ENCODE measurements around the gene PDE9A. TPM values are rescaled to one million over a fixed set of nuclear protein-coding genes. Genes with fewer than 3 reads are reported as not detected.

Gene PDE9A
- total and polyA plus RNA-seq, 2 of the 4 experiments (the other 2 are of a cell fraction) = 0.89 to 0.90 TPM

GRCh38 chr21:42806509-42807140, 153.2 kb downstream of the PDE9A start:
- H4K5ac ChIP-seq (ENCODE audit: low read depth, low read length) = no peak overlapping the region
- H2AFZ ChIP-seq (replicated peaks; ENCODE audit: low read length, poor library complexity) = no peak overlapping the region
- peaks cover 30% of the 10 kb centered on the region for H3K27me3 ChIP-seq (ENCODE audit: control insufficient read depth, insufficient read depth, low read length)
- no peaks in the 10 kb centered on the region for H4K20me1 ChIP-seq (ENCODE audit: insufficient read depth, low read length)
- H3K18ac ChIP-seq (ENCODE audit: low read depth, low read length) = no peak overlapping the region
- no peak overlapping the region for H2BK20ac ChIP-seq (ENCODE audit: low read depth, low read length)
- no peaks in the 10 kb centered on the region for H3K79me1 ChIP-seq (ENCODE audit: low read depth in 1 of 2, low read length in 2 of 2)
- TF ChIP-seq SMC3 (IDR thresholded peaks at IDR 0.05; ENCODE audit: low read depth, low read length) = no peak
- no peak for TF ChIP-seq MAZ (IDR thresholded peaks at IDR 0.05; ENCODE audit: borderline replicate concordance, low read depth, low read length)
- TF ChIP-seq RFX5 (IDR thresholded peaks at IDR 0.05; ENCODE audit: low read depth, low read length) = no peak
- no peak for TF ChIP-seq CTCF (conservative IDR thresholded peaks at IDR 0.05; ENCODE audit: low read depth, low read length)
- no peak for TF ChIP-seq MXI1 (IDR thresholded peaks at IDR 0.05; ENCODE audit: borderline replicate concordance, low read depth, low read length)
- TF ChIP-seq CHD1 (IDR thresholded peaks at IDR 0.05; ENCODE audit: low read depth, low read length) = no peak
- TF ChIP-seq POLR2A (IDR thresholded peaks at IDR 0.05; ENCODE audit: low read depth, low read length) = no peak
- TF ChIP-seq ELK1 (IDR thresholded peaks at IDR 0.05; ENCODE audit: borderline replicate concordance, low read depth, low read length) = no peak
- TF ChIP-seq FOS (IDR thresholded peaks at IDR 0.05; ENCODE audit: low read depth, low read length) = no peak
- no peak for TF ChIP-seq CEBPB (IDR thresholded peaks at IDR 0.05; ENCODE audit: low read depth, low read length)
- TF ChIP-seq RCOR1 (IDR thresholded peaks at IDR 0.05; ENCODE audit: insufficient replicate concordance, low read length) = no peak
- TF ChIP-seq MAFK (IDR thresholded peaks at IDR 0.05; ENCODE audit: low read depth, low read length) = no peak
- TF ChIP-seq USF2 (IDR thresholded peaks at IDR 0.05; ENCODE audit: low read depth, low read length) = no peak
- TF ChIP-seq RAD21 (IDR thresholded peaks at IDR 0.05; ENCODE audit: low read length) = no peak
- no peak for TF ChIP-seq BHLHE40 (IDR thresholded peaks at IDR 0.05; ENCODE audit: low read depth, low read length)
- no peak for TF ChIP-seq NFE2L2 (IDR thresholded peaks at IDR 0.05; ENCODE audit: low read depth, low read length)
- no peak overlapping the region for H3K4ac ChIP-seq (ENCODE audit: low read depth, low read length)
- H3K9me1 ChIP-seq (ENCODE audit: insufficient read depth, low read length) = peaks cover 3% of the 10 kb centered on the region; the same call in 1 of the 2 replicates
- ChIA-PET POLR2A (ENCODE audit: unreplicated experiment) (no interaction called here), CTCF (no interaction called here)
- no peak for DNase-seq
- H4K91ac ChIP-seq (ENCODE audit: insufficient read depth, low read depth, low read length) = no peak overlapping the region
- no peak overlapping the region for H2AK5ac ChIP-seq (ENCODE audit: low read depth, low read length)
- H2AK9ac ChIP-seq (replicated peaks; ENCODE audit: low read depth, low read length, poor library complexity) = no peak overlapping the region
- no peak overlapping the region for H3K23ac ChIP-seq (ENCODE audit: low read depth, low read length)
- no peak overlapping the region for H3K9ac ChIP-seq (ENCODE audit: low read depth, low read length)
- H2BK120ac ChIP-seq (ENCODE audit: low read depth, low read length) = no peak overlapping the region
- no peak overlapping the region for H2BK15ac ChIP-seq (ENCODE audit: low read depth, low read length)
- no TSS peak for BruUV-seq (replicated peaks)
- no peak overlapping the region for H3K27ac ChIP-seq (ENCODE audit: insufficient read depth, low read length)
- H3K56ac ChIP-seq (ENCODE audit: extremely low read depth, insufficient read depth, low read length) = no peak overlapping the region
- no CpG with 5 or more reads among the region's 14 CpGs for WGBS, 2 experiments (ENCODE audit: extremely low coverage in 2 of 2, insufficient read length in 1 of 2)
- in situ Hi-C loops (cut with MboI; ENCODE audit: low sequenced_read_pairs) (no loop called here), dilution Hi-C loops (cut with HindIII; ENCODE audit: low sequenced_read_pairs, unreplicated experiment) (no loop called here), intact Hi-C loops (cut with micrococcal nuclease) (no loop called here)
- no peaks in the 10 kb centered on the region for H3K9me3 ChIP-seq (ENCODE audit: control insufficient read depth, insufficient read depth, low read length)
- H3K14ac ChIP-seq (replicated peaks; ENCODE audit: low read depth, low read length) = no peak overlapping the region
- no peaks in the 10 kb centered on the region for H3K4me1 ChIP-seq (ENCODE audit: control insufficient read depth, insufficient read depth, low read length)
- no peak overlapping the region for H2BK5ac ChIP-seq (ENCODE audit: low read depth, low read length, poor library complexity, severe bottlenecking)
- H3K4me2 ChIP-seq (ENCODE audit: low read depth, low read length) = no peak overlapping the region
- no peak for ATAC-seq (ENCODE audit: low read depth)
- no peaks in the 10 kb centered on the region for H3K36me3 ChIP-seq (ENCODE audit: control insufficient read depth, insufficient read depth, low read length)
- H4K8ac ChIP-seq (ENCODE audit: low read depth in 2 of 2, low read length in 2 of 2) = no peak overlapping the region
- H3K4me3 ChIP-seq (ENCODE audit: insufficient read depth, low read depth, low read length) = no peak overlapping the region
